Measurements from ENCODE around the gene FRMD6. TPM values are rescaled to one million over a fixed set of nuclear protein-coding genes. Genes with fewer than 3 reads are reported as not detected.
"Not testable (repeated sequence)": the region's sequence is repeated elsewhere in the genome, so short reads cannot be mapped to it uniquely, and the experiment has no call there.

The FRMD6 gene
- total RNA-seq, 1 experiment from 2014 or later, result 9.6 TPM

DNA sequence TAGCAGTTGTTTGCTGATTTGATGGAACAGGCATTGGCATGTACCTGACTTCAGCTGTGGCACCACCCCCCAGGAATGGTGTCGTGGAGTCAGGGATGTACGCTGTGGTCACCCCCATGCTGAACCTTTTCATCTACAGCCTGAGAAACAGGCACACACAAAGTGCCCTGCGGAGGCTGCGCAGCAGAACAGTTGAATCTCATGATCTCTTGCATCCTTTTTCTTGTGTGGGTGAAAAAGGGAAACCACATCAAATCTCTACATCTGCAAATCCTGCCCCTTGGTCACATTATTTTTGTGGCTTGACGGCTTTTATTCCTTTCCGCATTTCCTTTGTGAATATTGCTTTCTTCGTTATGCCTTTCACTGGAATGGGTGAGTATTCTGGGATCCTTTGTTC, 106.0 kb downstream of the FRMD6 start:
- H3T11ph ChIP-seq (ENCODE audit: low read length), result not testable (repeated sequence)

More for the DNA sequence above, 106.0 kb downstream of the FRMD6 start:
- not testable (repeated sequence) for H3K4me2 ChIP-seq (ENCODE audit: insufficient read depth, insufficient read length, low read length); H3K18ac ChIP-seq (ENCODE audit: insufficient read length, low read depth, low read length); H3K23ac ChIP-seq (ENCODE audit: insufficient read length, low read depth, low read length); H3K9ac ChIP-seq (ENCODE audit: extremely low read depth, insufficient read length, low read length); H3K9me3 Mint-ChIP-seq; H3K4me1 Mint-ChIP-seq; H3K27me3 ChIP-seq (ENCODE audit: insufficient read depth, low read length); H3K27me3 Mint-ChIP-seq (ENCODE audit: low read depth); DNase-seq; H4K20me1 ChIP-seq (ENCODE audit: control insufficient read depth, insufficient read depth, insufficient read length); H3K23me2 ChIP-seq (ENCODE audit: insufficient read length, low read depth, low read length, poor library complexity, severe bottlenecking); H3K56ac ChIP-seq (ENCODE audit: insufficient read length, low read depth, low read length); H3K79me1 ChIP-seq (ENCODE audit: insufficient read depth, low read depth, low read length, poor library complexity, severe bottlenecking); H3K14ac ChIP-seq (ENCODE audit: insufficient read depth, low read length); H2BK120ac ChIP-seq (ENCODE audit: low read depth, low read length, poor library complexity, severe bottlenecking); H3K9me3 ChIP-seq (ENCODE audit: control insufficient read depth, low read depth, low read length); H4K5ac ChIP-seq (ENCODE audit: insufficient read length, low read depth, low read length); H3K4me3 Mint-ChIP-seq; H2AK5ac ChIP-seq (ENCODE audit: insufficient read length, low read length); H2BK12ac ChIP-seq (ENCODE audit: insufficient read length, low read depth, low read length); H3K36me3 Mint-ChIP-seq (ENCODE audit: insufficient read depth in 1 of 3, low read depth in 3 of 3); H2BK5ac ChIP-seq (ENCODE audit: insufficient read length, low read length); H2AFZ ChIP-seq (ENCODE audit: low read length); H3K4me1 ChIP-seq (ENCODE audit: insufficient read depth, low read length); H3K79me2 ChIP-seq (ENCODE audit: insufficient read depth, low read length); H3K27ac ChIP-seq (ENCODE audit: insufficient read length, low read depth, low read length); H2BK20ac ChIP-seq (ENCODE audit: low read depth, low read length, poor library complexity, severe bottlenecking); H4K91ac ChIP-seq (ENCODE audit: insufficient read length, low read depth, low read length); H4K8ac ChIP-seq (replicated peaks; ENCODE audit: insufficient read length, low read depth, low read length); H3K27ac Mint-ChIP-seq; H2BK15ac ChIP-seq (ENCODE audit: low read depth, low read length); H3K4ac ChIP-seq (ENCODE audit: low read depth, low read length)
- no CpG with 5 or more reads among the region's 7 CpGs for WGBS (ENCODE audit: extremely low coverage, insufficient read length, low lambda C conversion rate)

All from H9 (cell line).